ENCODE results near the gene SPOP.

GRCh38 chr17:49694847-49695697 lies 17.2 kb upstream of the SPOP start:
- TF ChIP-seq CTCF (conservative IDR thresholded peaks at IDR 0.05 in 1 of 2, IDR thresholded peaks at IDR 0.05 in 1 of 2; ENCODE audit: low read depth in 1 of 2, low read length in 2 of 2) (peak; percentile 90 to 94), EZH2 (IDR thresholded peaks at IDR 0.05; ENCODE audit: low read length, missing control alignments) (no peak)
